A549 (cell line): ENCODE results near the gene HOXC11.

ENCODE experiments used
- CHD2 ChIP-seq: fragments of 150-350 bp; IDR thresholded peaks from 2 replicates; pipeline ENCODE4 v1.6.1; 2014; ENCODE audit warnings: low read length; ENCODE audit not compliant: partially characterized antibody
- CTCF ChIP-seq: fragments of >200 bp; sonication (Bioruptor Twin); formaldehyde crosslinking; IDR thresholded peaks from 3 replicates; pipeline ENCODE4 v1.5.1; 2016
- ELK1 ChIP-seq: fragments of 150-350 bp; IDR thresholded peaks from 2 replicates; pipeline ENCODE4 v1.6.1; 2014; ENCODE audit warnings: low read depth, mild to moderate bottlenecking, low read length
- EP300 ChIP-seq, 2 experiments: fragments of >200 bp; sonication (Bioruptor Twin); formaldehyde crosslinking; IDR thresholded peaks; 2 replicates in 1 of 2; 3 replicates in 1 of 2; pipeline ENCODE4 v1.6.1; 2016 to 2017
- HOXB5 ChIP-seq: fragments of 250-450 bp; sonication (Bioruptor Pico); IDR thresholded peaks from 2 replicates; pipeline ENCODE4 v1.5.0; 2020; ENCODE audit warnings: mild to moderate bottlenecking, moderate library complexity
- JUN ChIP-seq, 2 experiments: fragments of >200 bp; sonication (Bioruptor Twin); formaldehyde crosslinking; IDR thresholded peaks; 2 replicates in 1 of 2; 3 replicates in 1 of 2; pipeline ENCODE4 v1.6.1; 2016 to 2017
- KDM5A ChIP-seq: fragments of 200-600 bp; sonication (generic); IDR thresholded peaks from 2 replicates; pipeline ENCODE4 v1.6.1; 2016; ENCODE audit warnings: antibody characterized with exemption, mild to moderate bottlenecking
- MAX ChIP-seq: IDR thresholded peaks from 2 replicates; pipeline ENCODE4 v1.6.1; 2012
- NR3C1 ChIP-seq: fragments of >200 bp; sonication (Bioruptor Twin); formaldehyde crosslinking; IDR thresholded peaks from 3 replicates; pipeline ENCODE4 v1.6.1; 2017
- REST ChIP-seq: fragments of 200-600 bp; sonication (generic); IDR thresholded peaks from 2 replicates; pipeline ENCODE4 v1.6.1; 2016; ENCODE audit warnings: antibody characterized with exemption, mild to moderate bottlenecking, moderate library complexity
- USF2 ChIP-seq: fragments of 450-650 bp; IDR thresholded peaks from 2 replicates; pipeline ENCODE4 v1.6.1; 2014; ENCODE audit warnings: antibody characterized with exemption

GRCh38 chr12:53973236-53974042, 513 bp downstream of the HOXC11 start:
- TF ChIP-seq CHD2 (no peak), HOXB5 (CRISPR knock-in tag) (no peak), REST (no peak), EP300 (IDR thresholded peaks at IDR 0.05) (no peak), CTCF (no peak), MAX (no peak), USF2 (no peak), JUN (IDR thresholded peaks at IDR 0.05) (no peak), ELK1 (no peak), KDM5A (no peak), NR3C1 (no peak)
